B cell (primary cell): ENCODE results near the gene TMEM92. TPM values are rescaled to one million over a fixed set of nuclear protein-coding genes. Genes with fewer than 3 reads are reported as not detected.

ENCODE experiments used
- ATAC-seq: fragments of 200-7000 bp; cut with Tn5 transposase; one replicate; pipeline ENCODE4 v1.10.0; 2021; ENCODE audit warnings: low read depth, mild to moderate bottlenecking, moderate number of reproducible peaks, moderate library complexity
- CTCF ChIA-PET: fragments of 350-600 bp; sonication (Branson Sonifier 250); formaldehyde crosslinking; loops from one replicate; lab custom pipeline; 2021; ENCODE audit warnings: antibody characterized with exemption, inconsistent platforms; lab: Charles Lee
- POLR2A ChIA-PET: fragments of 350-600 bp; sonication (Branson Sonifier 250); formaldehyde crosslinking; loops from one replicate; lab custom pipeline; 2021; ENCODE audit warnings: antibody characterized with exemption; lab: Charles Lee
- DNase-seq: peaks from one replicate; pipeline ENCODE4 v3.0.0; 2013
- H2AFZ ChIP-seq: 2 replicates; pipeline ENCODE4 v1.6.1; 2012; ENCODE audit warnings: mild to moderate bottlenecking, low read depth, low read length; ENCODE audit not compliant: insufficient read depth, poor library complexity, severe bottlenecking
- H3K27ac ChIP-seq, 2 donors: 1 replicate in 1 of 2; 2 replicates in 1 of 2; pipeline ENCODE4 v1.5.1; 2012 to 2013; ENCODE audit warnings: low read length in 2 of 2, mild to moderate bottlenecking in 2 of 2, moderate library complexity in 1 of 2
- H3K27me3 ChIP-seq, 4 experiments: fragments of 200-600 bp in 1 of 4; sonication (generic) in 1 of 4; replicated peaks in 1 of 4; 1 replicate in 2 of 4; 2 replicates in 2 of 4; pipeline versions ENCODE4 v1.6.1 to v1.7.0; 2013 to 2016; ENCODE audit warnings: low read length in 3 of 4, mild to moderate bottlenecking in 2 of 4, mixed read lengths in 1 of 4, moderate library complexity in 1 of 4; ENCODE audit not compliant: insufficient read depth in 4 of 4, control insufficient read depth in 3 of 4; ENCODE audit errors: control extremely low read depth in 1 of 4
- H3K36me3 ChIP-seq, 2 experiments: replicated peaks in 1 of 2; 1 replicate in 1 of 2; 2 replicates in 1 of 2; pipeline versions ENCODE4 v1.6.1 to v1.7.1; 2013; ENCODE audit warnings: low read length in 1 of 2; ENCODE audit not compliant: insufficient read depth in 2 of 2, control insufficient read depth in 1 of 2; ENCODE audit errors: control extremely low read depth in 1 of 2, extremely low read depth in 1 of 2
- H3K4me1 ChIP-seq, 2 donors: fragments of 200-600 bp in 1 of 2; sonication (generic) in 1 of 2; 1 replicate in 1 of 2; 2 replicates in 1 of 2; pipeline versions ENCODE4 v1.5.1 to v1.6.1; 2013 to 2017; ENCODE audit warnings: low read length in 2 of 2; ENCODE audit not compliant: control insufficient read depth in 2 of 2, insufficient read depth in 2 of 2
- H3K4me2 ChIP-seq: replicated peaks from 2 replicates; pipeline ENCODE3; 2012; ENCODE audit warnings: mild to moderate bottlenecking, low read depth, low read length; ENCODE audit not compliant: poor library complexity, severe bottlenecking
- H3K4me3 ChIP-seq, 5 experiments: fragments of 200-600 bp in 1 of 5; sonication (generic) in 1 of 5; 1 replicate in 3 of 5; 2 replicates in 2 of 5; pipeline versions ENCODE4 v1.5.1 to v1.7.0; 2011 to 2016; ENCODE audit warnings: low read length in 4 of 5, mild to moderate bottlenecking in 4 of 5, low read depth in 2 of 5, control low read depth in 1 of 5, moderate library complexity in 1 of 5; ENCODE audit not compliant: insufficient read depth in 1 of 5; ENCODE audit errors: control extremely low read depth in 1 of 5, extremely low read depth in 1 of 5
- H3K79me2 ChIP-seq: fragments of 200-600 bp; sonication (generic); one replicate; pipeline ENCODE4 v1.6.0; 2016; ENCODE audit warnings: low read length; ENCODE audit not compliant: control insufficient read depth, insufficient read depth
- H3K9ac ChIP-seq: fragments of 200-600 bp; sonication (generic); 2 replicates; pipeline ENCODE4 v1.6.1; 2017; ENCODE audit warnings: mild to moderate bottlenecking, low read length, moderate library complexity
- H3K9me3 ChIP-seq, 3 donors: one replicate each; pipeline versions ENCODE4 v1.6.1 to v1.7.1; 2013; ENCODE audit warnings: low read length in 2 of 3; ENCODE audit not compliant: control insufficient read depth in 2 of 3, insufficient read depth in 1 of 3; ENCODE audit errors: control extremely low read depth in 1 of 3
- H4K20me1 ChIP-seq: 2 replicates; pipeline ENCODE4 v1.6.0; 2012; ENCODE audit warnings: mild to moderate bottlenecking, low read length; ENCODE audit not compliant: insufficient read depth, control insufficient read depth, poor library complexity, severe bottlenecking
- H3K27ac Mint-ChIP-seq: one replicate; pipeline ENCODE4 v1.8.0; 2021; ENCODE audit warnings: mixed read lengths
- H3K27me3 Mint-ChIP-seq: one replicate; pipeline ENCODE4 v1.8.0; 2021; ENCODE audit warnings: mixed read lengths
- H3K4me1 Mint-ChIP-seq: one replicate; pipeline ENCODE4 v1.8.0; 2021; ENCODE audit warnings: mixed read lengths
- H3K4me3 Mint-ChIP-seq: one replicate; pipeline ENCODE4 v1.8.0; 2021; ENCODE audit warnings: mixed read lengths
- H3K9me3 Mint-ChIP-seq: one replicate; pipeline ENCODE4 v1.8.0; 2022; ENCODE audit warnings: mixed read lengths; ENCODE audit not compliant: insufficient read depth
- CTCF ChIP-seq: fragments of 200-600 bp; IDR thresholded peaks from one replicate; pipeline ENCODE4 v1.8.0; 2022; ENCODE audit warnings: antibody characterized with exemption, mild to moderate bottlenecking
- EZH2 ChIP-seq: IDR thresholded peaks from 2 replicates; pipeline ENCODE4 v1.6.1; 2012; ENCODE audit warnings: borderline replicate concordance, low read depth, mild to moderate bottlenecking, moderate library complexity, low read length; ENCODE audit not compliant: insufficient read depth, poor library complexity, severe bottlenecking
- WGBS: methylation state at CpG from one replicate; pipeline ENCODE4 v1.1.5; 2013; ENCODE audit warnings: missing lambda C conversion rate; ENCODE audit not compliant: insufficient coverage; 5-methylcytosine and 5-hydroxymethylcytosine counted together
- intact Hi-C: fragments of 100-400 bp; cut with micrococcal nuclease; formaldehyde crosslinking; loops from one replicate; pipeline ENCODE4 v1.10.0; 2022
- polyA plus RNA-seq: library from polyadenylated mRNA; depleted of rRNA; stranded (reverse); fragments of >200 nt; gene quantifications from 2 replicates; pipeline ENCODE4 v1.2.3, GENCODE V29; 2012
- total RNA-seq, 2 donors: library from RNA; stranded (reverse); fragments of 120-200 nt in 1 of 2; gene quantifications; 1 replicate in 1 of 2; 2 replicates in 1 of 2; pipeline versions ENCODE4 v1.2.3 to v1.2.4, GENCODE V29; 2013 to 2022

The TMEM92 gene
- total and polyA plus RNA-seq, 2 donors (not counting 1 experiment from before 2014, with no cell fraction given): not detected

- Histone ChIP-seq H3K79me2 (no peaks in the 10 kb centered on the region), H3K4me1 (peaks cover 7 to 8% of the 10 kb centered on the region in 2 donors), H3K4me2 (peak overlapping the region; percentile 81), H3K27me3 (peaks cover 0 to 52% (median 14%) of the 10 kb centered on the region in 4 experiments), H2AFZ (peak overlapping the region; percentile 67), H3K9ac (peak overlapping the region; percentile 54), H4K20me1 (no peaks in the 10 kb centered on the region), H3K4me3 (peak overlapping the region in 4 of 5 experiments; percentile 26 to 49 (median 32)), H3K36me3 (no peaks in the 10 kb centered on the region), H3K9me3 (peaks cover 0 to 8% (median 0%) of the 10 kb centered on the region in 3 donors), H3K27ac (no peak overlapping the region)
- Mint-ChIP-seq H3K4me3 (peak overlapping the region; percentile 85), H3K27me3 (peaks cover 39% of the 10 kb centered on the region), H3K9me3 (no peaks in the 10 kb centered on the region), H3K27ac (no peak overlapping the region), H3K4me1 (peaks cover 11% of the 10 kb centered on the region)
- CTCF ChIA-PET: interaction anchor here (0.6 to 7.6 kb wide), 18 partner anchors 8 to 179 kb away, joined by 3 to 100 read pairs (median 4); partner anchors contain the start of gene COL1A1
- POLR2A ChIA-PET: interaction anchor here (0.6 kb wide), 1 partner anchor 26 kb away, joined by 3 read pairs; no protein-coding TSS in a partner anchor
- TF ChIP-seq CTCF (peak; percentile 95), EZH2 (no peak)
- 10% methylated on average over 56 of the region's 57 CpGs for WGBS
- ATAC-seq (peak; percentile 79), DNase-seq (peak; percentile 66)
- intact Hi-C loops: loop anchor here (1.0 kb wide), 3 partner anchors 24 to 179 kb away; no protein-coding TSS in a partner anchor
Observed at GRCh38 chr17:50272711-50273653, 1.3 kb upstream of the TMEM92 start.
